Fibroblast of skin of left biceps (primary cell): ENCODE measurements around the gene MMP2.
A peak's percentile ranks its signal among the peaks of the same experiment; 100 is the strongest.

Experiments
- DNase-seq, 2 experiments: peaks; one replicate each; pipeline ENCODE4 v3.0.0-alpha.2; 2013; ENCODE audit warnings: low read depth in 2 of 2

MMP2 gene

DNA sequence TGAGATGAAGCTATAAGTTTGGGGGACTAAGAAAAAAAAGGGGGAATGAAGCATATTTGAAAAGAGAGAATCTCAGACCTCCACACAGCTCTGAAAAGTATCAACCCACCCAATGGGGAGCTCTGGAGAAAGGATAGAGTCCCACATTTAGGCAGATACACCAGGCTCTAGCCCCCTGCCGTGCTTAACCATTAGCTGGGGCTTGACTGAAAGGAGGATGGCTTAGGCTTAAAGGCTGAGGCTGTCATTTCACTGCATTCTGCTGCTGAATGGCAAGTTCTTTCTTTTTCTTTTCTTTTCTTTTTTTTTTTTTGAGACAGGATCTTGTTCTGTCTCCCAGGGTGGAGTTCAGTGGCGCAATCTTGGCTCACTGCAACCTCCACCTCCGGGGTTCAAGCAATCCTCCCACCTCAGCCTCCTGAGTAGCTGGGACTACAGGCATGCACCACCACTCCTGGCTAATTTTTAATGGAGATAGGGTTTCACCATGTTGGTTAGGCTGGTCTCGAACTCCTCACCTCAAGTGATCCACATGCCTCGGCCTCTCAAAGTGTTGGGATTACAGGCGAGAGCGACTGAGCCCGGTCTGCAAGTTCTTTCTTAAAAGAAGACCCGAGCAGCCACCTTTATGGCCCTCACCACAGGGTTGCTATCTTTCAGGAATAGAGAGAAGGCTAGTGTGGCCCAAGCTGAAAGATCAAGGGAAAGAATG, 9.0 kb upstream of the MMP2 start:
- DNase-seq: no peak

- DNase-seq: no peak
These were observed 8.2 kb upstream of the MMP2 start for GRCh38 chr16:55470533-55471371.

GRCh38 chr16:55471448-55472097, 7.4 kb upstream of the MMP2 start:
- peak; percentile 57 for DNase-seq

DNA sequence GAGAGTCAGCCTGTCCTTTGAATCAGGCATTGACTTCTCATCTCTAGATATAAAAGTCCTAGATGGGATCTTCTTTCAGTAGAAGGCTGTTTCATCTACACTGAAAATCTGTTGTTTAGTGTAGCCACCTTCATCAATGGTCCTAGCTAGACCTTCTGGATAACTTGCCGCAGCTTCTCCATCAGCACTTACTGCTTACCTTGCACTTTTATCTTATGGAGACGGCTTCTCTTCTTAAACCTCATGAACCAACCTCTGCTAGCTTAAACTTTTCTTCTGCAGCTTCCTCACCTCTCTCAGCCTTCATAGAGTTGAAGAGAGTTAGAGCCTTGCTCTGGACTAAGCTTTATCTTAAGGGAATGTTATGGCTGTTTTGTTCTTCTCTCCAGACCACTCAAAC, 5.4 kb upstream of the MMP2 start:
- DNase-seq: no peak

GRCh38 chr16:55474821-55475220, 4.2 kb upstream of the MMP2 start:
- no peak for DNase-seq

- DNase-seq: no peak
These were observed 3.1 kb upstream of the MMP2 start for GRCh38 chr16:55475919-55476318.

- DNase-seq: no peak
These were observed 2.1 kb upstream of the MMP2 start for GRCh38 chr16:55476625-55477533.

DNA sequence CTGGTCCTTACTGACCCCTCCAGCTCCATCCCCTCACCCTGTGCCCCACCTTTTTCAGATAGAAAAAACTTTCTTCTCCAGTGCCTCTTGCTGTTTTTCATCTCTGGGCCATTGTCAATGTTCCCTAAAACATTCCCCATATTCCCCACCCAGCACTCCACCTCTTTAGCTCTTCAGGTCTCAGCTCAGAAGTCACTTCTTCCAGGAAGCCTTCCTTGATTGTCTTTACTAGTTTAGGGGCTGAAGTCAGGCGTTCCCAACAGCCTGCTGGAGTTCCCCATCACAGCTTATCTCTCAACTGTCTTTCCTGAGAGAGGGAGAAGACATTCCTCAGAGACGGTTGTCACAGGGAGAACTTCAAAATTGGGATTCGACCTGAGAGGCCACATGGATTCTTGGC, 1.3 kb upstream of the MMP2 start:
- no peak for DNase-seq

- no peak for DNase-seq
These were observed 587 bp downstream of the MMP2 start for GRCh38 chr16:55479430-55480140.

GRCh38 chr16:55480228-55480655, 1.2 kb downstream of the MMP2 start:
- peak; percentile 68 to 73 for DNase-seq

- no peak for DNase-seq
These were observed 2.0 kb downstream of the MMP2 start for GRCh38 chr16:55481023-55481422.

- DNase-seq: no peak
These were observed 3.1 kb downstream of the MMP2 start for GRCh38 chr16:55482056-55482455.

- peak; percentile 85 for DNase-seq
These were observed 8.2 kb downstream of the MMP2 start for GRCh38 chr16:55487048-55487803.

- DNase-seq: no peak
These were observed 9.3 kb downstream of the MMP2 start for GRCh38 chr16:55488306-55488705.

DNA sequence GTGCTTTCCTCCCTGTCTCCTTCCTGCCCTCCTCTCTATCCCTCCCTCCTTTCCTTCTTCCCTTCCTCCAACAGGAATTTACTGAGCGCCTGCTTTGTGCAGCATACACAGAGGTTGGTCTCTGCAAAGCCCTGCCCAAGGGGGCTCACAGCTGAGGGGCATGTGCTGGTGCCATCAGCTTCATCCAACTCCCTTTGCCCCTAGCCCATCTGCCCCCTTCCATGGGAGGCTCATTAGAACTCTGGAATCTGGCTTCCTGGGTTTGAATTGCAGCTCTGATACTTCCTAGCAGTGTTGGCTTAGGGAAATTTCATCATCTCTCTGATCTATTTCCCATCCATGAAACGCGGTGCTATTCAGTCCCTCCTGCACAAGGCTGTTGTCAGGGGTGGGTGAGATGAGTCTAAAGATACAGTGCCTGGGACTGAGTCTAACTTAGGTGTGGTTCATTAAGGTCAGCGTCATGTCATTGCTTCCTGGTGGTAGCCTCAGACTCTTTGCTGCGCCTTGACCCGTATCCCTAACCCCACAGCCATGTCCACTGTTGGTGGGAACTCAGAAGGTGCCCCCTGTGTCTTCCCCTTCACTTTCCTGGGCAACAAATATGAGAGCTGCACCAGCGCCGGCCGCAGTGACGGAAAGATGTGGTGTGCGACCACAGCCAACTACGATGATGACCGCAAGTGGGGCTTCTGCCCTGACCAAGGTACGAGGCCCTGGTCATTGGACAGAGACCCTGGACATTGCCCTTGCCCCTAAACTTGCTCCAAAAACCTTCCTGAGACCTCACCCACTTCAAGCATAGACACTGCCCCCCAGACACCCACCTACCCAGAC, 10.3 kb downstream of the MMP2 start:
- no peak for DNase-seq

DNA sequence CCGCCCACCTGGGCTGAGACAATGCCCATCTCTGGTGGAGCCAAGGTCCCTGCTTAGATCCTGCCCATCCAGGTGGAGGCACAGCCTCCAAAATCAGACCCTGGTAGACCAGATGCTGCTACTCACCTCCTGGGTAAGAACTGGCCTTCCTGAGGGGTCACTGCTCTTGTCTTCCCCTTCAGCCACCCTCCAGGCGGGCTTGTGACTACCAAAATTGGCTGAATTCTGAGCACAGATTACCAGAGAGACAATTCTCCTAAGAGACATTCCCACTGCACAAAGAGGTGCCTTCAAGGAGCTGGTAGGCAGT, 10.9 kb downstream of the MMP2 start:
- DNase-seq: no peak

DNA sequence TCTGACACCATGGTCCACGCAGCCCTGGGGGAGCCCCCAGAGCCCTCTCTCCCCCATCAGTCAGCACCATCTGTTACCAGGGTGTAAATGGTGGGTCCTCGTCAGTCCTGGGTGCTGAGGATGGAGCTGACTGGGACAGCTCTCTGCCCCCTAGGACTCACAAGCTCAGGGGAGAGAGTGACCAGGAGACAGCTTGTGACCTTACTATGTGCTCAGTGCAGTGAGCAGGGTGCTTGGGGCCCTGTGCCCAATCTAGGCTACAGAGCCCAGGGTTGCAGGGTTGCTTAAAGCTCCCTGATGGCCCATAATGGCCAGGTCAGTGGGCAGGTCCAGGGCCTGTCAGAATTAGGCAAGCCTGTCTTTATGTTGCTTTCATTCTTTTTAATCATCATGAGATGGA, 11.3 kb downstream of the MMP2 start:
- DNase-seq: no peak

- no peak for DNase-seq
These were observed 12.7 kb downstream of the MMP2 start for GRCh38 chr16:55491691-55492090.

- DNase-seq: no peak
These were observed 13.9 kb downstream of the MMP2 start for GRCh38 chr16:55492756-55493380.
